ENCODE measurements around the gene ZFAND3. TPM values are rescaled to one million over a fixed set of nuclear protein-coding genes. Genes with fewer than 3 reads are reported as not detected.
"Not testable (repeated sequence)": the region's sequence is repeated elsewhere in the genome, so short reads cannot be mapped to it uniquely, and the experiment has no call there.

The ZFAND3 gene
- total and polyA plus RNA-seq, 2 donors (not counting 3 experiments of a cell fraction or from before 2014, with no cell fraction given): 15.4 to 54.2 TPM

DNA sequence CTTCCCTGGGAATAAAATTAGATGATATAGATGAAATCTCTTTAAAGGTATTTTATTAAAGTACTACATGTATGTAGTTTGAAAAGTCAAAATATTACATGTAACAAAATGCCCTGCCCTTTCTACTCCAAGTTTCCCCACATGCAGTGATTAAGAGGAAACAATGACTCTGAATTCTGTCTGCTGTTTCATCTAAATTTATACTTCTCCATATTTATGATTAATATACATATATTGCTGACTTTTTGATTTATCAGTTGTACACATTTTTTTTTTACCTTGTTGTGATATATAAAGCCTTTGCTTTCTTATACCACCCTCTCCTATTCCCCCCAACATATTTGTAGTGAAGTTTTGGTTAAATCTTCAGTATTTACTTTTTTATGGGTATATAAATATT lies 127.9 kb downstream of the ZFAND3 start:
- Histone ChIP-seq H2AFZ (ENCODE audit: low read depth, low read length) (no peak overlapping the region), H3K36me3 (ENCODE audit: control insufficient read depth in 2 of 2, extremely low read depth in 1 of 2, insufficient read depth in 2 of 2, low read length in 2 of 2) (no peaks in the 10 kb centered on the region), H3K9me1 (replicated peaks; ENCODE audit: control insufficient read depth, extremely low read depth, insufficient read depth, low read length) (no peaks in the 10 kb centered on the region), H4K20me1 (replicated peaks; ENCODE audit: control insufficient read depth, extremely low read depth, insufficient read depth, low read length) (peaks cover 12% of the 10 kb centered on the region), H3K9ac (replicated peaks; ENCODE audit: extremely low read depth, insufficient read depth, low read length) (no peak overlapping the region), H3K79me2 (ENCODE audit: control insufficient read depth, insufficient read depth, low read length) (peaks cover 95% of the 10 kb centered on the region), H3K4me1 (ENCODE audit: control insufficient read depth, extremely low read depth, insufficient read depth, low read length) (no peaks in the 10 kb centered on the region), H3K9me3 (replicated peaks; ENCODE audit: control insufficient read depth, insufficient read depth, low read length) (no peaks in the 10 kb centered on the region), H3K4me3 (replicated peaks in 1 of 3; ENCODE audit: insufficient read depth in 1 of 3, low read depth in 1 of 3, low read length in 3 of 3) (no peak overlapping the region), H3K4me2 (ENCODE audit: insufficient read depth, low read length) (no peak overlapping the region), H3K27me3 (ENCODE audit: control insufficient read depth in 2 of 2, insufficient read depth in 2 of 2, low read length in 2 of 2) (no peaks in the 10 kb centered on the region), H3K27ac (ENCODE audit: insufficient read depth, low read depth, low read length) (no peak overlapping the region)
- no peak for TF ChIP-seq EZH2 (IDR thresholded peaks at IDR 0.05; ENCODE audit: borderline replicate concordance, low read depth, low read length, severe bottlenecking)
- no peak for TF ChIP-seq JUN (IDR thresholded peaks at IDR 0.05; ENCODE audit: borderline replicate concordance, insufficient read depth, insufficient read length, low read depth)
- TF ChIP-seq, protein P1, sequence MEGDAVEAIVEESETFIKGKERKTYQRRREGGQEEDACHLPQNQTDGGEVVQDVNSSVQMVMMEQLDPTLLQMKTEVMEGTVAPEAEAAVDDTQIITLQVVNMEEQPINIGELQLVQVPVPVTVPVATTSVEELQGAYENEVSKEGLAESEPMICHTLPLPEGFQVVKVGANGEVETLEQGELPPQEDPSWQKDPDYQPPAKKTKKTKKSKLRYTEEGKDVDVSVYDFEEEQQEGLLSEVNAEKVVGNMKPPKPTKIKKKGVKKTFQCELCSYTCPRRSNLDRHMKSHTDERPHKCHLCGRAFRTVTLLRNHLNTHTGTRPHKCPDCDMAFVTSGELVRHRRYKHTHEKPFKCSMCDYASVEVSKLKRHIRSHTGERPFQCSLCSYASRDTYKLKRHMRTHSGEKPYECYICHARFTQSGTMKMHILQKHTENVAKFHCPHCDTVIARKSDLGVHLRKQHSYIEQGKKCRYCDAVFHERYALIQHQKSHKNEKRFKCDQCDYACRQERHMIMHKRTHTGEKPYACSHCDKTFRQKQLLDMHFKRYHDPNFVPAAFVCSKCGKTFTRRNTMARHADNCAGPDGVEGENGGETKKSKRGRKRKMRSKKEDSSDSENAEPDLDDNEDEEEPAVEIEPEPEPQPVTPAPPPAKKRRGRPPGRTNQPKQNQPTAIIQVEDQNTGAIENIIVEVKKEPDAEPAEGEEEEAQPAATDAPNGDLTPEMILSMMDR (IDR thresholded peaks at IDR 0.05; ENCODE audit: extremely low read depth in 1 of 2, insufficient read depth in 1 of 2, low read depth in 1 of 2, low read length in 2 of 2): no peak
- TF ChIP-seq GATA2 (IDR thresholded peaks at IDR 0.05; ENCODE audit: insufficient read depth, insufficient read length, low read depth, low read length): no peak
- no peak for TF ChIP-seq POLR2AphosphoS5 (IDR thresholded peaks at IDR 0.05; ENCODE audit: insufficient read depth, low read depth, low read length)
- TF ChIP-seq MYC (IDR thresholded peaks at IDR 0.05; ENCODE audit: low read depth, low read length): no peak
- TF ChIP-seq, protein P2, sequence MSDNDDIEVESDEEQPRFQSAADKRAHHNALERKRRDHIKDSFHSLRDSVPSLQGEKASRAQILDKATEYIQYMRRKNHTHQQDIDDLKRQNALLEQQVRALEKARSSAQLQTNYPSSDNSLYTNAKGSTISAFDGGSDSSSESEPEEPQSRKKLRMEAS (IDR thresholded peaks at IDR 0.05; ENCODE audit: insufficient read depth, insufficient read length): no peak
- TF ChIP-seq FOS (IDR thresholded peaks at IDR 0.05; ENCODE audit: borderline replicate concordance, insufficient read depth, low read length): no peak
- no peak for TF ChIP-seq POLR2A (IDR thresholded peaks at IDR 0.05; ENCODE audit: low read depth, low read length)
- no TSS peak for BruUV-seq (replicated peaks)
- DNase-seq (ENCODE audit: low read depth, low spot score): peak; percentile 6
- ChIA-PET CTCF (interaction anchor here (0.6 to 1.0 kb wide), 2 partner anchors 156 to 255 kb away, joined by 3 read pairs; no protein-coding TSS in a partner anchor), POLR2A (no interaction called here)
- dilution Hi-C loops (cut with MboI; ENCODE audit: extremely low pct_ligation_motif_present, low sequenced_read_pairs) (no loop called here), intact Hi-C loops (cut with micrococcal nuclease) (no loop called here)
- FAIRE-seq: no peak

DNA sequence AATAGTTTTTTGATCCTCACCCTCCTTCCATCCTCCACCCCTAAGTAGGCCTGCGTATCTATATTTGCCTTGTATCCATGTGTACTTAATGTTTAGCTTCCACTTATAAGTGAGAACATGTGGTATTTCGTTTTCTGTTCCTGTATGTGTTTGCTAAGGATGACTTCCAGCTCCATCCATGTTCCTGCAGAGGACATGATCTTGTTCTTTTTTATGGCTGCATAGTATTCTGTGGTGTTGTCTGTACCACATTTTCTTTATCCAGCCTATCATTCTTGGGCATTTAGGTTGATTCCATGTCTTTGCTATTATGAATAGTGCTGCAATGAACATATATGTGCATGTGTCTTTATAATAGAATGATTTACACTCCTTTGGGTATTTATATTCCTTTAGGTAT lies 129.1 kb downstream of the ZFAND3 start:
- Histone ChIP-seq H3K79me2 (ENCODE audit: control insufficient read depth, insufficient read depth, low read length) (peaks cover 95% of the 10 kb centered on the region), H4K20me1 (replicated peaks; ENCODE audit: control insufficient read depth, extremely low read depth, insufficient read depth, low read length) (peaks cover 11% of the 10 kb centered on the region)
- H3K27me3 ChIP-seq (ENCODE audit: control insufficient read depth in 2 of 2, insufficient read depth in 2 of 2, low read length in 2 of 2); FAIRE-seq; POLR2A ChIA-PET; H3K4me1 ChIP-seq (ENCODE audit: control insufficient read depth, extremely low read depth, insufficient read depth, low read length); H3K9me1 ChIP-seq (replicated peaks; ENCODE audit: control insufficient read depth, extremely low read depth, insufficient read depth, low read length); H3K27ac ChIP-seq (ENCODE audit: insufficient read depth, low read depth, low read length); intact Hi-C loops (cut with micrococcal nuclease); H2AFZ ChIP-seq (ENCODE audit: low read depth, low read length); H3K4me3 ChIP-seq (replicated peaks in 1 of 3; ENCODE audit: insufficient read depth in 1 of 3, low read depth in 1 of 3, low read length in 3 of 3); H3K4me2 ChIP-seq (ENCODE audit: insufficient read depth, low read length); BruUV-seq (replicated peaks); CTCF ChIA-PET; H3K9me3 ChIP-seq (replicated peaks; ENCODE audit: control insufficient read depth, insufficient read depth, low read length); H3K36me3 ChIP-seq (ENCODE audit: control insufficient read depth in 2 of 2, extremely low read depth in 1 of 2, insufficient read depth in 2 of 2, low read length in 2 of 2); H3K9ac ChIP-seq (replicated peaks; ENCODE audit: extremely low read depth, insufficient read depth, low read length); DNase-seq (ENCODE audit: low read depth, low spot score); dilution Hi-C loops (cut with MboI; ENCODE audit: extremely low pct_ligation_motif_present, low sequenced_read_pairs): not testable (repeated sequence)
